Measurements from ENCODE around the gene RAB37. TPM values are rescaled to one million over a fixed set of nuclear protein-coding genes. Genes with fewer than 3 reads are reported as not detected.

Gene RAB37
- total RNA-seq, 4 donors from 2014 or later, result 0.24 to 3.7 (median 0.43) TPM

GRCh38 chr17:74711058-74711824, 25.8 kb upstream of the RAB37 start:
- no peak overlapping the region for H3K27ac ChIP-seq
- no peak for TF ChIP-seq POLR2A (IDR thresholded peaks at IDR 0.05)
- TF ChIP-seq CTCF (IDR thresholded peaks at IDR 0.05 in 4 of 5, conservative IDR thresholded peaks at IDR 0.05 in 1 of 5), result no peak
- ATAC-seq, result no peak
- no peaks in the 10 kb centered on the region for H3K36me3 ChIP-seq
- H3K9me3 ChIP-seq, result no peaks in the 10 kb centered on the region
- intact Hi-C loops (cut with DNase I; ENCODE audit: low total_unique reads) (no loop called here), in situ Hi-C loops (cut with MboI; ENCODE audit: low sequenced_read_pairs in 4 of 4) (no loop called here)
- no peak overlapping the region for H3K4me3 ChIP-seq
- H3K4me1 ChIP-seq, result no peaks in the 10 kb centered on the region
- DNase-seq, result no peak
- H3K27me3 ChIP-seq, result peaks cover 0 to 3% (median 3%) of the 10 kb centered on the region in 3 donors

- no peaks in the 10 kb centered on the region for H3K9me3 ChIP-seq
- no peak for TF ChIP-seq CTCF (IDR thresholded peaks at IDR 0.05 in 4 of 5, conservative IDR thresholded peaks at IDR 0.05 in 1 of 5)
- in situ Hi-C loops (cut with MboI; ENCODE audit: low sequenced_read_pairs in 4 of 4), result no loop called here
- DNase-seq (no peak), ATAC-seq (no peak)
- intact Hi-C loops (cut with DNase I; ENCODE audit: low total_unique reads), result no loop called here
- peaks cover 0 to 6% (median 3%) of the 10 kb centered on the region in 3 donors for H3K27me3 ChIP-seq
- no peak overlapping the region for H3K4me3 ChIP-seq
- no peaks in the 10 kb centered on the region for H3K36me3 ChIP-seq
- H3K27ac ChIP-seq, result no peak overlapping the region
- no peaks in the 10 kb centered on the region for H3K4me1 ChIP-seq
Measured at GRCh38 chr17:74712301-74712700, 24.8 kb upstream of the RAB37 start.

GRCh38 chr17:74712756-74713155, 24.3 kb upstream of the RAB37 start, which contains the start of gene CD300LF:
TSS of gene CD300LF (minus strand) at chr17:74712923. CDS start at chr17:74712866, 57 bp downstream.
- intact Hi-C loops (cut with DNase I; ENCODE audit: low total_unique reads), result no loop called here
- Histone ChIP-seq H3K36me3 (no peaks in the 10 kb centered on the region), H3K4me1 (no peaks in the 10 kb centered on the region), H3K27me3 (peaks cover 0 to 6% (median 3%) of the 10 kb centered on the region in 3 donors), H3K4me3 (no peak within 1 kb of the TSS), H3K9me3 (no peaks in the 10 kb centered on the region), H3K27ac (no peak within 1 kb of the TSS)
- TF ChIP-seq POLR2A (IDR thresholded peaks at IDR 0.05) (no peak), CTCF (IDR thresholded peaks at IDR 0.05 in 4 of 5, conservative IDR thresholded peaks at IDR 0.05 in 1 of 5) (no peak)
- in situ Hi-C loops (cut with MboI; ENCODE audit: low sequenced_read_pairs in 4 of 4), result no loop called here
- ATAC-seq (no peak), DNase-seq (peak; percentile 14 to 29)

- H3K36me3 ChIP-seq, result no peaks in the 10 kb centered on the region
- no peak overlapping the region for H3K27ac ChIP-seq
- H3K27me3 ChIP-seq, result peaks cover 0 to 6% (median 3%) of the 10 kb centered on the region in 3 donors
- ATAC-seq, result no peak
- H3K4me1 ChIP-seq, result no peaks in the 10 kb centered on the region
- DNase-seq, result no peak
- intact Hi-C loops (cut with DNase I; ENCODE audit: low total_unique reads), result no loop called here
- TF ChIP-seq POLR2A (IDR thresholded peaks at IDR 0.05) (no peak), CTCF (IDR thresholded peaks at IDR 0.05 in 4 of 5, conservative IDR thresholded peaks at IDR 0.05 in 1 of 5) (no peak)
- no peaks in the 10 kb centered on the region for H3K9me3 ChIP-seq
- in situ Hi-C loops (cut with MboI; ENCODE audit: low sequenced_read_pairs in 4 of 4), result no loop called here
- no peak overlapping the region for H3K4me3 ChIP-seq
Measured at GRCh38 chr17:74713171-74713755, 23.8 kb upstream of the RAB37 start.

Data from gastrocnemius medialis (tissue), 4 donors.